Ishikawa (cell line): ENCODE results near the gene HYPK.

Source experiments
- CEBPB ChIP-seq: IDR thresholded peaks from 2 replicates; pipeline ENCODE4 v1.6.1; 2012
- EGR1 ChIP-seq: IDR thresholded peaks from 2 replicates; pipeline ENCODE4 v1.6.1; 2012
- EP300 ChIP-seq: IDR thresholded peaks from 2 replicates; pipeline ENCODE4 v1.6.1; 2012; ENCODE audit warnings: borderline replicate concordance
- RAD21 ChIP-seq: IDR thresholded peaks from 2 replicates; pipeline ENCODE4 v1.6.1; 2012; ENCODE audit warnings: low read depth
- TCF12 ChIP-seq: IDR thresholded peaks from 2 replicates; pipeline ENCODE4 v1.6.1; 2012; ENCODE audit warnings: low read depth
- TEAD4 ChIP-seq: IDR thresholded peaks from 2 replicates; pipeline ENCODE4 v1.6.1; 2012
- YY1 ChIP-seq: IDR thresholded peaks from 2 replicates; pipeline ENCODE4 v1.6.1; 2012; ENCODE audit warnings: low read depth
- TF ChIP-seq, protein P1 (sequence below): IDR thresholded peaks from 2 replicates; pipeline ENCODE4 v1.6.1; 2012; ENCODE audit warnings: low read depth, mild to moderate bottlenecking
- TF ChIP-seq, protein P2 (sequence below): IDR thresholded peaks from 2 replicates; pipeline ENCODE4 v1.6.1; 2012
- TF ChIP-seq, protein P3 (sequence below): IDR thresholded peaks from 2 replicates; pipeline ENCODE4 v1.6.1; 2012

DNA sequence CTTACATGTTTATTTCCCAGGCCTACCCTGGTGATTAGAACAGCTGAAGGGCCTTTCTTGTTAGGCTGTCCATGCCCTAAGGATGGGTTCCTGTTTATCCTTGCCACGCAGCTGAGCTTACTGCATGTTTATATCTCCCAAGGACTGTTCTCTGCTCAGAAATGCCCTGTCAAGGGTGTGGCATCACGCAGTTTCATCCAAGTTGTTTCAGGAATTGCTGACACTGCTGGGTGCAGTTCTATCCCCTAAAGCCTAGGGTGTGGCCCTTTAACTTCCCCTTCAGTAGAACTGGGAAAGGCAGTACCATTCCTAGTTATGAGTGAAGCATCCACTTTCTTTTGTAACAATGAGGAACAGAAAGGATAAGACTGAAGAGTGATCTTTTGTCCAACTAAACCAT lies 28.6 kb upstream of the HYPK start:
- TF ChIP-seq TCF12 (no peak), EP300 (no peak), CEBPB (no peak), RAD21 (no peak), EGR1 (no peak), TEAD4 (no peak), YY1 (no peak)
- TF ChIP-seq, protein P1, sequence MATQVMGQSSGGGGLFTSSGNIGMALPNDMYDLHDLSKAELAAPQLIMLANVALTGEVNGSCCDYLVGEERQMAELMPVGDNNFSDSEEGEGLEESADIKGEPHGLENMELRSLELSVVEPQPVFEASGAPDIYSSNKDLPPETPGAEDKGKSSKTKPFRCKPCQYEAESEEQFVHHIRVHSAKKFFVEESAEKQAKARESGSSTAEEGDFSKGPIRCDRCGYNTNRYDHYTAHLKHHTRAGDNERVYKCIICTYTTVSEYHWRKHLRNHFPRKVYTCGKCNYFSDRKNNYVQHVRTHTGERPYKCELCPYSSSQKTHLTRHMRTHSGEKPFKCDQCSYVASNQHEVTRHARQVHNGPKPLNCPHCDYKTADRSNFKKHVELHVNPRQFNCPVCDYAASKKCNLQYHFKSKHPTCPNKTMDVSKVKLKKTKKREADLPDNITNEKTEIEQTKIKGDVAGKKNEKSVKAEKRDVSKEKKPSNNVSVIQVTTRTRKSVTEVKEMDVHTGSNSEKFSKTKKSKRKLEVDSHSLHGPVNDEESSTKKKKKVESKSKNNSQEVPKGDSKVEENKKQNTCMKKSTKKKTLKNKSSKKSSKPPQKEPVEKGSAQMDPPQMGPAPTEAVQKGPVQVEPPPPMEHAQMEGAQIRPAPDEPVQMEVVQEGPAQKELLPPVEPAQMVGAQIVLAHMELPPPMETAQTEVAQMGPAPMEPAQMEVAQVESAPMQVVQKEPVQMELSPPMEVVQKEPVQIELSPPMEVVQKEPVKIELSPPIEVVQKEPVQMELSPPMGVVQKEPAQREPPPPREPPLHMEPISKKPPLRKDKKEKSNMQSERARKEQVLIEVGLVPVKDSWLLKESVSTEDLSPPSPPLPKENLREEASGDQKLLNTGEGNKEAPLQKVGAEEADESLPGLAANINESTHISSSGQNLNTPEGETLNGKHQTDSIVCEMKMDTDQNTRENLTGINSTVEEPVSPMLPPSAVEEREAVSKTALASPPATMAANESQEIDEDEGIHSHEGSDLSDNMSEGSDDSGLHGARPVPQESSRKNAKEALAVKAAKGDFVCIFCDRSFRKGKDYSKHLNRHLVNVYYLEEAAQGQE = no peak
- TF ChIP-seq, protein P2, sequence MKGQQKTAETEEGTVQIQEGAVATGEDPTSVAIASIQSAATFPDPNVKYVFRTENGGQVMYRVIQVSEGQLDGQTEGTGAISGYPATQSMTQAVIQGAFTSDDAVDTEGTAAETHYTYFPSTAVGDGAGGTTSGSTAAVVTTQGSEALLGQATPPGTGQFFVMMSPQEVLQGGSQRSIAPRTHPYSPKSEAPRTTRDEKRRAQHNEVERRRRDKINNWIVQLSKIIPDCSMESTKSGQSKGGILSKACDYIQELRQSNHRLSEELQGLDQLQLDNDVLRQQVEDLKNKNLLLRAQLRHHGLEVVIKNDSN = no peak
- TF ChIP-seq, protein P3, sequence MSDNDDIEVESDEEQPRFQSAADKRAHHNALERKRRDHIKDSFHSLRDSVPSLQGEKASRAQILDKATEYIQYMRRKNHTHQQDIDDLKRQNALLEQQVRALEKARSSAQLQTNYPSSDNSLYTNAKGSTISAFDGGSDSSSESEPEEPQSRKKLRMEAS = no peak
